Mesendoderm (in vitro differentiated cells): ENCODE results near the gene RFK.

Experiments used
- DNase-seq: peaks from one replicate; pipeline ENCODE4 v3.0.0; 2013
- H2AK5ac ChIP-seq: 2 replicates; pipeline ENCODE4 v1.6.1; 2013; ENCODE audit warnings: low read length, inconsistent platforms
- H2BK120ac ChIP-seq: 2 replicates; pipeline ENCODE4 v1.6.1; 2013; ENCODE audit warnings: low read depth, mild to moderate bottlenecking, low read length, moderate library complexity, mixed read lengths
- H2BK15ac ChIP-seq: replicated peaks from 2 replicates; pipeline ENCODE4 v1.6.1; 2013; ENCODE audit warnings: low read depth, mild to moderate bottlenecking, moderate library complexity
- H2BK5ac ChIP-seq: 2 replicates; pipeline ENCODE4 v1.6.1; 2013; ENCODE audit warnings: low read length, inconsistent platforms
- H3K18ac ChIP-seq: 2 replicates; pipeline ENCODE4 v1.6.1; 2013; ENCODE audit warnings: mild to moderate bottlenecking, low read length, mixed read lengths
- H3K23ac ChIP-seq: one replicate; pipeline ENCODE4 v1.6.1; 2013; ENCODE audit warnings: low read length
- H3K27ac ChIP-seq: 2 replicates; pipeline ENCODE4 v1.5.1; 2013; ENCODE audit warnings: low read depth, mild to moderate bottlenecking, inconsistent platforms, low read length, moderate library complexity
- H3K27me3 ChIP-seq: 2 replicates; pipeline ENCODE4 v1.6.1; 2013; ENCODE audit warnings: low read length, control low read depth, mild to moderate bottlenecking, inconsistent platforms; ENCODE audit not compliant: insufficient read depth, poor library complexity
- H3K36me3 ChIP-seq: 2 replicates; pipeline ENCODE4 v1.6.1; 2013; ENCODE audit warnings: low read length, inconsistent platforms; ENCODE audit not compliant: control insufficient read depth, insufficient read depth
- H3K4ac ChIP-seq: one replicate; pipeline ENCODE4 v1.6.1; 2013; ENCODE audit warnings: low read depth, mild to moderate bottlenecking, low read length, moderate library complexity
- H3K4me1 ChIP-seq: 2 replicates; pipeline ENCODE4 v1.6.1; 2013; ENCODE audit warnings: low read depth, low read length, inconsistent platforms; ENCODE audit not compliant: control insufficient read depth
- H3K4me2 ChIP-seq: 2 replicates; pipeline ENCODE4 v1.6.1; 2013; ENCODE audit warnings: low read length
- H3K4me3 ChIP-seq: 2 replicates; pipeline ENCODE4 v1.5.1; 2013; ENCODE audit warnings: mild to moderate bottlenecking, low read length
- H3K56ac ChIP-seq: one replicate; pipeline ENCODE4 v1.6.1; 2013; ENCODE audit warnings: low read length
- H3K79me1 ChIP-seq: 2 replicates; pipeline ENCODE4 v1.6.1; 2013; ENCODE audit warnings: low read length, inconsistent platforms
- H3K79me2 ChIP-seq: 2 replicates; pipeline ENCODE4 v1.6.1; 2013; ENCODE audit warnings: mild to moderate bottlenecking, low read length; ENCODE audit not compliant: control insufficient read depth, insufficient read depth
- H3K9ac ChIP-seq: 2 replicates; pipeline ENCODE4 v1.6.1; 2013; ENCODE audit warnings: low read length, inconsistent platforms
- H4K5ac ChIP-seq: one replicate; pipeline ENCODE4 v1.6.1; 2013; ENCODE audit warnings: low read length
- H4K8ac ChIP-seq: one replicate; pipeline ENCODE4 v1.6.1; 2013; ENCODE audit warnings: low read depth, mild to moderate bottlenecking, control low read depth, low read length, moderate library complexity
- WGBS: extraction: QIAGEN DNeasy Blood & Tissue Kit; methylation state at CpG from one replicate; pipeline ENCODE4 v1.1.7; 2013; ENCODE audit warnings: low lambda C conversion rate, missing lambda C conversion rate; ENCODE audit not compliant: insufficient coverage; ENCODE audit errors: extremely low coverage; 5-methylcytosine and 5-hydroxymethylcytosine counted together

Gene RFK

GRCh38 chr9:76373784-76374474 is 20.3 kb downstream of the RFK start:
- no peak overlapping the region for H3K9ac ChIP-seq

GRCh38 chr9:76373173-76373783 is 20.9 kb downstream of the RFK start:
- H2BK120ac ChIP-seq: no peak overlapping the region
- H3K79me1 ChIP-seq: no peaks in the 10 kb centered on the region
- H3K27me3 ChIP-seq: no peaks in the 10 kb centered on the region
- DNase-seq: no peak
- H3K79me2 ChIP-seq: no peaks in the 10 kb centered on the region
- no CpG with 5 or more reads among the region's 4 CpGs for WGBS
- H2AK5ac ChIP-seq: no peak overlapping the region
- no peak overlapping the region for H2BK15ac ChIP-seq
- no peak overlapping the region for H3K18ac ChIP-seq
- no peak overlapping the region for H2BK5ac ChIP-seq
- no peaks in the 10 kb centered on the region for H3K4me1 ChIP-seq
- H3K27ac ChIP-seq: no peak overlapping the region
- H4K8ac ChIP-seq: no peak overlapping the region
- no peak overlapping the region for H3K23ac ChIP-seq
- no peaks in the 10 kb centered on the region for H3K36me3 ChIP-seq
- no peak overlapping the region for H3K4me2 ChIP-seq
- H3K4me3 ChIP-seq: no peak overlapping the region
- H3K9ac ChIP-seq: no peak overlapping the region
- no peak overlapping the region for H4K5ac ChIP-seq
- no peak overlapping the region for H3K56ac ChIP-seq
- no peak overlapping the region for H3K4ac ChIP-seq

More at GRCh38 chr9:76373784-76374474, 20.3 kb downstream of the RFK start:
- no CpG with 5 or more reads among the region's 6 CpGs for WGBS
- Histone ChIP-seq H3K36me3 (no peaks in the 10 kb centered on the region), H3K23ac (no peak overlapping the region), H3K4ac (no peak overlapping the region), H2AK5ac (no peak overlapping the region), H2BK120ac (no peak overlapping the region), H3K4me3 (no peak overlapping the region), H3K27me3 (no peaks in the 10 kb centered on the region), H3K4me1 (no peaks in the 10 kb centered on the region), H3K27ac (no peak overlapping the region), H2BK5ac (no peak overlapping the region), H4K8ac (no peak overlapping the region), H2BK15ac (no peak overlapping the region), H3K79me1 (no peaks in the 10 kb centered on the region), H3K56ac (no peak overlapping the region), H3K79me2 (no peaks in the 10 kb centered on the region), H3K18ac (no peak overlapping the region), H3K4me2 (no peak overlapping the region), H4K5ac (no peak overlapping the region)
- no peak for DNase-seq

GRCh38 chr9:76372336-76372735 is 21.9 kb downstream of the RFK start:
- H3K9ac ChIP-seq: no peak overlapping the region
- no peak overlapping the region for H3K4ac ChIP-seq
- H2AK5ac ChIP-seq: no peak overlapping the region
- no peak overlapping the region for H2BK120ac ChIP-seq
- H3K27me3 ChIP-seq: no peaks in the 10 kb centered on the region
- no peak for DNase-seq
- no peak overlapping the region for H3K27ac ChIP-seq
- no peak overlapping the region for H4K5ac ChIP-seq
- no peak overlapping the region for H3K56ac ChIP-seq
- no peaks in the 10 kb centered on the region for H3K4me1 ChIP-seq
- no peaks in the 10 kb centered on the region for H3K79me2 ChIP-seq
- H4K8ac ChIP-seq: no peak overlapping the region
- no peak overlapping the region for H2BK5ac ChIP-seq
- H3K23ac ChIP-seq: no peak overlapping the region
- H2BK15ac ChIP-seq: no peak overlapping the region
- no peaks in the 10 kb centered on the region for H3K79me1 ChIP-seq
- H3K4me2 ChIP-seq: no peak overlapping the region
- no peak overlapping the region for H3K4me3 ChIP-seq
- H3K36me3 ChIP-seq: no peaks in the 10 kb centered on the region
- no peak overlapping the region for H3K18ac ChIP-seq

- Histone ChIP-seq H3K4ac (no peak overlapping the region), H2BK120ac (no peak overlapping the region), H4K5ac (no peak overlapping the region), H3K27me3 (no peaks in the 10 kb centered on the region), H3K27ac (no peak overlapping the region), H3K23ac (no peak overlapping the region), H3K36me3 (no peaks in the 10 kb centered on the region), H3K79me2 (no peaks in the 10 kb centered on the region), H3K4me3 (no peak overlapping the region), H2BK15ac (no peak overlapping the region), H2AK5ac (no peak overlapping the region), H3K9ac (no peak overlapping the region), H4K8ac (no peak overlapping the region), H3K56ac (no peak overlapping the region), H3K18ac (no peak overlapping the region), H3K4me1 (no peaks in the 10 kb centered on the region), H3K79me1 (no peaks in the 10 kb centered on the region), H2BK5ac (no peak overlapping the region), H3K4me2 (no peak overlapping the region)
- peak; percentile 33 for DNase-seq
- WGBS: no CpG with 5 or more reads among the region's 1 CpG
Measured at GRCh38 chr9:76371901-76372300, 22.3 kb downstream of the RFK start.

DNA sequence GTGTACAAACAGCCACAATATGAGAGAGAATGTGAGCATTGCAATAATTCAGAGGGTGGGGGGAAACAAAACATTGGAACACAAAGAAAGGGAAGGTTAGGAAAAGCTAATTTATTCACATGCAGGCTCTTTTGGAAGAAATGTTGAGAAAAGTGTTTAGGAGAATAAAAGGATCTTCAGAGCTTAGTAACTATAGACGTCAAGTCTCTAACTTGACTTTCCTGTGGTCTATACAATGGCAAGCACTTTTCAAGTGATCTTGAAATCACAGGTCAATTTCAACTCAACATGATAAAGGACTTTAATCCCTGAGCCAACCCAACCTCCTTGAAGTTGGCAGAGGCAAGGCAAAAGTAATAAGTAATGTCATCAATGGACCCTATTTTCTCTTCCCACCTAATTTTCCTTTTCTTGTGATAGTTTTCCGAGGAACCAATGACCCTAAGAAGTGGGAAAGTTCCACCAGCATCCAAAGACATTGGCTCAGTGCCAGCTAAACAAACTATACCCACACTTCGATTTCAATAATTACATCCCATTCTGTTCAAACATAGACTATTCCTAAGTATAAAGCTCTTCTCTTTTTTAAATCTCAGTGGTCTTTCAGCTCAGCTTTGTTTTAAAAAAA is 23.7 kb downstream of the RFK start:
- WGBS: 100% methylated on average over 1 of the region's 3 CpGs
- no peak overlapping the region for H3K56ac ChIP-seq
- DNase-seq: no peak

More for the DNA sequence above, 23.7 kb downstream of the RFK start:
- Histone ChIP-seq H2BK120ac (no peak overlapping the region), H3K4me1 (no peaks in the 10 kb centered on the region), H4K5ac (no peak overlapping the region), H4K8ac (no peak overlapping the region), H3K4ac (no peak overlapping the region), H3K79me1 (no peaks in the 10 kb centered on the region), H3K36me3 (no peaks in the 10 kb centered on the region), H3K27me3 (no peaks in the 10 kb centered on the region), H3K18ac (no peak overlapping the region), H3K4me3 (no peak overlapping the region), H3K4me2 (no peak overlapping the region), H2BK15ac (no peak overlapping the region), H3K79me2 (no peaks in the 10 kb centered on the region), H3K23ac (no peak overlapping the region), H3K9ac (no peak overlapping the region), H2AK5ac (no peak overlapping the region), H2BK5ac (no peak overlapping the region), H3K27ac (no peak overlapping the region)
